Bone marrow (tissue), 2 donors: Measurements from ENCODE around the gene JUP.

Experiments used
- DNase-seq, 2 donors: peaks; one replicate each; lab custom pipeline; 2025; lab: John Stamatoyannopoulos, UW

The JUP gene

DNA sequence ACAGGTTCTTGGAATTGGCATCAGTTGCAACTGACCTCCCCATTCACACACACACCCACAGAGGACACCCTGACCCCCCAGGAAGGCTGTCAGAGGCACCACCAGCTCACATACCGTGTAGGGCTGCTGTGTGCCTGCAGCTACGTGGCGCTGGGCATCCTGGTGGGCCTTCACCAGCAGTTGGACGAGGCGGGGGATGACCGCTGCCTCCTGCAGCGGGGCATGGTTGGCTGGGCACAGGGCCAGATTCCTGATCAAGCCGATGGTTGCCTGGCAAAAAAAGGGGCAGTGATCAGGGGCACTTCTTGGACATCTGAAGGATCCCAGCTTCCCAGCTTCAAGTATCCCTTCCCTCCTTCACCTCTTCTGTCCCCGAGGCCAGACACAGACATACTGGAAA lies 27.9 kb downstream of the JUP start:
- DNase-seq: no peak

DNA sequence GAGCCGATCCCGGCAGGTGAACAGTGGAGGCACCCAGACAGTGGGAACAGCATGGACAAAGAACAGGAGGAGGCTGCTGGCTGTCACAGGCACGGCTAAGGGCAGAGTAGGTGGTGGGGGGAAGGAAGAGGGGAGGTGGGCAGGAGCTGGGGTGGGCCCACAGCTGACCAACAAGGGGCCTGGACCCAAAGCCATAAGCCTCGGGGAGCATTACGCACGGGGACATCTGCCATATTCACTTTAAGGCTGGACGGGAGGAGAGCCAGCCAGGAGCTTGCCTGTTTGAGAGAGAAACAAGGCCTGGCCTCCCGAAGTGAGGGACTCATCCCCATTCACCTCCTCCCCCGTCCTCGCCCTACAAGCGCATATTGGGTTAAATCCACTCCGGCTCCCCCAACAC lies 32.4 kb downstream of the JUP start:
- no peak for DNase-seq

DNA sequence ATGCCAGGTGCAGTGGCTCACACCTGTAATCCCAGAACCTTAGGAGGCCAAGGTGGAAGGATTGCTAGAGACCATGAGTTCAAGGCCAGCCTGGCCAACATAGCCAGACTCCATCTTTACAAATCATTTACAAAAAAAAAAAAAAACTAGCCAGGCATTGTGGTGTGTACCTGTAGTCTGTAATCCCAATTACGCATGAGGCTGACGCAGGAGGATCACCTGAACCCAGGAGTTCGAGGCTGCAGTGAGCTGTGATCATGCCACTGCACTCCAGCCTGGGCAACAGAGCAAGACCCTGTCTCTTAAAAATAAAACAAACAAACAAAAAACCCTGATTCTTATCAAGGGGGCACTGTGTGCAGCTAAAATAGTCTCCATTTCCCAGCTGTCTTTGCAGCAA lies 35.2 kb downstream of the JUP start:
- DNase-seq: no peak

DNA sequence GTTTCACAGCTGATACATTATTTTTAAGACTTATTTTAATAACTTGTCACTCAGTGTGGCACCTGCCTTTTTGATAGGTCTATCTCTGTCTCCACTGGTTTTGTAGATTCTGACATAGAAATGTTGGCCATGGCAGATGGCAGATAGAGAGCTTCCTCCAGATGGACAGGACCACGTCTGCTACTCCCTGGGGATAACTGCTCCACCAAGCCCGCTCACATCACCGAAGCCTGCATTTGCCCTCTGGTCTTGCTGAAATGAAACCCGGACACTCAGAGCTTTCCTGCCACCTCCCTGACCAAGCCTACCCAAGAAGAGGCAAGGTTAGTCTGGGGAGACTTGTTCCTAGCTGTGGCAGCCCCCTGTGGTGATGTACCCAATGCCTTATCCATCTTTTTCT lies 35.6 kb downstream of the JUP start:
- DNase-seq: no peak

DNA sequence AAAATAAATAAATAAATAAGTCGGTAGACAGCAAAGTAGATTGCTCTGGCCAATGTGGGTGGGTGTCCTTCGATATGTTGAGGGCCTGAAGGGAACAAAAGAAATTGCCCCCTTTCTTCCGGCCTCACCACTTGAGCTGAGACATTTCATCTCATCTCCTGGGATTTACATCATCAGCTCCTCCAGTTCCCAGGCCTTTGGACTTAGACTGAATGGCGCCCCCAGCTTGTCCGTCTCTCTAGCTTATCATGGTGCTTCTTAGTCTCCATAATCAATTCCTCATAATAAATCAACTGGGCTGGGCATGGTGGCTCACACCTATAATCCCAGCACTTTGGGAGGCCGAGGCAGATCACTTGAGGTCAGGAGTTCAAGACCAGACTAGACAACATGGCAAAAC lies 38.2 kb downstream of the JUP start:
- DNase-seq: no peak

DNA sequence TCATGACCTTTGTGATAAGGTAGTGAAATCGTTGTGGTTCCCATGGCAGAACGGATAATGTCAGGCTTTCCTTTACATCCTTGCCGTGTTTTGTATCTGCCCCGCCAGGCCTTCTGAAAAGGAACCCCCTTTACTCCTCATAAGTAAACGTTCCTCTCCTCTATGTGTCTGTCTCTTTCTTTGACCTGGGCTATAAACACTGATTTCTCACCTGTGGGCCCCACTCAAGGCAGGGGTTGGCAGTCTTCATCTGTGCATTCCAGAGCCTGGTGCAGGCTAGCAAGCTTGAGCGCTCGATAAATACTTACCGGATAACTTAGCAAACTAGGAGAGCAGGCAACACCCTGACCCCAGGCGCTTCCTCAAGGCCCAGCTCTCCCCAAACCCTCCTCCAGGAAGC lies 44.8 kb downstream of the JUP start:
- DNase-seq: no peak

DNA sequence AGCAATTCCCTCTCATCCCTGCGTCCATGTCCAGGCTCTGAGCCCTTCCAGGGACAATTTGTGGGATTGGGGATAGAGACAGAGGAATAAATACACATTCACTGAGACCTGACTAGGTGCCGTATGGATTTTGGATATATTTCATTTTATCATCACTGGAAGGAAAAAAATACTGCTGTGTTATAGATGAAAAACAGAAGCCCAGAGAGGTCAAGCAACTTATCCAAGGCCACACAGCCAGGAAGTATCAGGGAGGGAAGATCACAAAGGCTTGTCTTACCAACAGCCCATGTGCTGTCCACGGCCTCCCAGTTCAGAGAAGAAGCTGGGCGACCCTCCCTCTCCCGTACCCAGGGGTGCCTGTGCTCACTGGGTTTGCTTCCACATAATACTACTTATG lies 46.0 kb downstream of the JUP start:
- DNase-seq: no peak

DNA sequence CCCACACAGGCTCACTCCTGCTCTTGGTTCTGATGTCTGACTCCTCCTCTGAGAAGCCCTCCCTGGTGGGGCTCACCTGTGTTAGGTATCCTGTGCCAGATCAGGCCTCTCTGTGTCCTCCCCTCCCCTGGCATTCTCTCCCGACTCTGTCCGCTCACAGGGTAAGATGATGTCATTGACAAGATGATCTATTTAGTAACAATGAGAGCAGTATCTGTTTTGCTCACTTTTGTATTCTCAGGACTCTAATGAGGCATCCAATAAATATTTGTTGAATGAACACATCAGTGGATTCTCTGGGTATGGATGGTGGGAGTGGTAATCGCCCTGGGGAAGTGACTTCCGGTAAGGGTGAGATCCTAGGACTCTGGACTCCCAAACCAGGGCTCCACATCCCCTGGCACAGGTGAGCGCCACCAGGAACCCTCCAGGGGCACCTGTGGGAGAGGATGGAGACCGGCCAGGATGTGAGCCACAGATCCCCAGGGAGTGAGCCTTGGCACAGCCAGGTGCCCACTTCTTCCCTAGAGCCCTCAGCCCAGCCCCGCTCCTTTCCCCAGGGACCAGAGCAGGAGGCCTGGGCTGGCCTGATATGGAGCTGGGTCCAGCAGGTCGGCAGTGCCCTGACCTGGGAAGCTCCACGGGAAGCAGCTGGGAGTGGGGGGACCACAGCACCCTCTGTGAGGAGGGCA lies 46.7 kb downstream of the JUP start:
- no peak for DNase-seq

DNA sequence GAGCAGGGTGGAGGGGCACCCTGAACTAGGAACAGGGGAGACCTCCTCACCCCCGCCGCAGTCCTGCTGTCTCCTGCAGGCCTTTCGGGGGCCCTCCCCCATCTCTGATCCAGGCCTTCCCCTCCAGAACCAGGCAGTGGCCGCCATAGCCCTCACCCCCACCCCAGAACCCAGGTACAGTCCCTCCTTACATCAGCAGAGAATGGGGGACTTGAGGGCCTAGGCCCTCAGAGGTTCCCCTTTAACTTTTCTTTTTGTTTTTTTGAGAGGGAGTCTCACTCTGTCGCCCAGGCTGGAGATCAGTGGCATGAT lies 47.8 kb downstream of the JUP start:
- no peak for DNase-seq

DNA sequence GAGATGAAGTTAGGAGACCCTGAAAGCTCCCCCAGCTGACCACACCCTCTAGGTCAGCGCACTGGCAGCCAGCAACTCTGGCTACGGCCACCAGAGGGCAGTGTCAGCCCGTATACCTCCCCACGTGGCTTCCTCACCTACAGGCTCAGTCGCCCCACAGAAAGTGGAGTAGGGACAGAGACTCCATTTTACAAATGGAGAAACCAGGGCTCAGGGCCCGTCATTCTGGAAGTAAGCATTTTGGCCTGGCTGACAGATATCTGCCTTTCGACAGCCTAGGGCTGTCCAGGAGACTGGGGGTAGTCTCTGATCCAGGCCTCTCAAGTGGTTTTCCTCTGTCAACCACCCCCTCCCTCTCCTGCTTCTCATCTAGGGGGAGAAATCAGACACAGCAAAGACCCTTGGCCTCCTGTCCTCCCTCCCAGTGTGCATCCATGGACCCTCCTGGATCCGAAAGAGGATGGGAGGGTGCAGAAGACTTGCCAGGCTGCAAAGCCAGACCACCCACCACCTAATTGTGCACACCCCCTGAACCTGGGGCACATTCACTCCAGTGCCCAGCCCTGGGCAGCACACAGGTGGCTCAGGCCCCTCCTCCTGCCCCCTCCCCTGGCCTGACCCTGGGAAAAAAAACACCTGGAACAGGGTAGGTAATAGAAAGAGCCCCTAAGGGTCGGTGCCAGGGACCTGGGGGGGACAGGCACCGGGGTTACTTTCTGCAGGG lies 48.3 kb downstream of the JUP start:
- peak; percentile 57 to 73 for DNase-seq

DNA sequence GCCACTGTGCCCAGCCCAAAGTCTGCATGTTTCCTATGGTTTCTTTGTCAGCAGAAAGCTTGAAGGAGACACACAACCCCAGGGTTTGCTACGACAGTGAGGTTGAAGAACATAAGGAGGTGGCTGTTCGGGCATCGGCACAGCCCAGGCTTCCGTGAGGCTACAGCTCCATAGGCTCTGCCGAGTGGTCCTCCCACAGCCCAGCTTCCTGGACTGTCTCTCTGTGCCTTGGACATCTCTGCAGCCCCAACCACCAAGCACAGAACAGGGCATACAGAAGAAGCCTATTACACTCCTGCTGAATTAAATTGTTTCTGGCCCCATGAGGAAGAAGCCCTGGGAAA lies 48.9 kb downstream of the JUP start:
- DNase-seq: no peak

DNA sequence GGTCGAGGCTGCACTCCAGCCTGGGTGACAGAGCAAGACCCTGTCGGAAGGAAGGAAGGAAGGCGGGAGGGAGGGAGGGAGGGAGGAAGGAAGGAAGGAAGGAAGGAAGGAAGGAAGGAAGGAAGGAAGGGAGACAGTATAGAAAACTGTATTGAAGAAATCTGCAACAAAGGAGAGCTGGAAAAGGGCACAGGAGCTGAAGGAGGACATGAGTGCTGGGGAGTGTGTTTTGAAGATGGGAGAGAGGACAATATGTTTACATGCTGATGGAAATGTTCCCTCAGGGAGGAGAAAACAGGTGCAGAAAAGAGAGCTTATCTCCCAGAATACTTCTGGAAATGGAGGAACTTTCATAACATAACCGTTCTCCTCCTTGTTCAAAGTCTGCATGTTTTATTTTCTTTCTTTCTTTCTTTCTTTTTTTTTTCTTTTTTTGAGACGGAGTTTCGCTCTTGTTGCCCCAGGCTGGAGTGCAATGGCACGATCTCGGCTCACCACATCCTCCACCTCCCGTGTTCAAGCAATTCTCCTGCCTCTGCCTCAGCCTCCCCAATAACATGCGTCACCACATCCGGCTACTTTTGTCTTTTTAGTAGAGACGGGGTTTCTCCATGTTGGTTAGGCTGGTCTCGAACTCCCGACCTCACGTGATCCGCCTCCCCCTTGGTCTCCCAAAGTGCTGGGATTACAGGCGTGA lies 49.4 kb downstream of the JUP start:
- no peak for DNase-seq

DNA sequence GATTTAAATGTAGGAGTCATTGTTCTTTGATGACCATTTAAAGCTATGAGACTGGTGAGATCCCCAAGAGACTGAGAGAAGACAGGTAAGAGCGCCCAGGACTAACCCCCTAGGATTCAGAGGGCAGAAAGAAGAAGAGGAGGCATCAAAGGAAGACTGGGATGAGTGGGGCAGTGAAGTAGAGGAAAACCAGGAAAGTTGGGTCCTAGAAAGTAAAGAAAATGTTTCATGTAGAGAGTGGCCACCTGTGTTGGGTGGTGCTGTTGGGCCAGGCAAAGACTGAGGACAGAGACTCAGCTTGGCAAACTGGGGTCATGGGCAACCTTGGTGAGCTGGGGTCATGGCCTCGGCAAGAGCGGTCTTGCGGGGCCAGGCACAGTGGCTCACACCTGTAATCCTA lies 50.8 kb downstream of the JUP start:
- no peak for DNase-seq

DNA sequence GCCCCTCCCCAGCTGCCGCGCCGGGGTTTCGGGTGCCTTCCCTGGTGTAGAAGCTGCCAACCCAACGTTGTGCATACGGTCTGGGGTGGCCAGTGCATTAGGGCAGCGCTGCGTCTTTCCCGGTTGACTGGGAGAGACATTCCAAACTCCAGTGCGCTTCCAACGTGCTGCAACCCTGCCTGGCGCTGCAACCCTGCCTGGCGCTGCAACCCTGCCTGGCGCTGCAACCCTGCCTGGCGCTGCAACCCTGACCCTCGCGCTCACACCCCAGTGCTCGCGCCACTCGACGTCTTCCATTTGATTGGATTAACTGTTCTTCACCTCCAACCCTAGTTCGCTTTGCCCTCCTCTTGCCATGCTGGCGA lies 51.6 kb downstream of the JUP start:
- DNase-seq: no peak

DNA sequence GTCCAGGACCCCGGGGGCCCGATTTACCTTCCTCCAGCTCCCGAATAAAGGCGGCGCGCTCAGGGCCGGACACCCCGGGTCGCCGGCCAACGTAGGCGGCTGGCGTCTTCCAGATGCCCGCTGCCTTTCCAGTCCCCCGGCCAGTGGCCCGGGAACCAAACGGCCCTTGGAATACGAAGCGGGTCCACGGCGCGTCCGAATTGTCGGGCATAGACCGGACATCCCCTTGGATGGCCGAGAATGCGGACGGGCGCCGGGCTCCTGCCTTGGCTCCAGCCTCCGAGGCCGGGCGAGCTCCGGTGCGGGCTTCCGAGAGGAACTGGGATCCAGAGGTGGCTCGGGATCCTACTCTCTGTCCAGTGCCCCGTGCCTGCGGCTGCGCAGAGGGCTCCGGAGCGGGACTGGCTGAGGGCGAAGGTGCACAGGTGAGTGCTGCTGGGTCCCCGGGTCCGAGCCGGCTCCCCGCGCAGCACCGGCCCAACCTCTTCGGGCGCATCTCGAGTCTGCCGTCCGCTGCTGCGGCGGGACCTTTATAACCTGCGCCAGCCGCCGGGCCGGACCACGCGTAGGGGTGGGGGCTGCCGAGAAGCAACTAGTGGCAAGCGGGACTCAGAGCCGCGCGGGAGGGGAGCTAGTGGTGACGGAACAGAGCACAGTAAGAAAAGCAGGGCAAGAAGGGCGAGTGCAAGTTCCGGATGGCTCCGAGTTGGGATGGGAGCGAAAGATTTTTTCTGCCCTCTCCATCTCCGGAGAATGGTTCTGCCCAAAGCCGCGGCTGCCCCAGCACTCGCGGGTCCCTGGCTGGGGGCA lies 52.2 kb downstream of the JUP start, which contains the start of gene HAP1:
Gene HAP1 (minus strand): TSS at position 505 of the 810 bp plus-strand sequence. CDS start 9 bp downstream, at position 496.
- no peak for DNase-seq

DNA sequence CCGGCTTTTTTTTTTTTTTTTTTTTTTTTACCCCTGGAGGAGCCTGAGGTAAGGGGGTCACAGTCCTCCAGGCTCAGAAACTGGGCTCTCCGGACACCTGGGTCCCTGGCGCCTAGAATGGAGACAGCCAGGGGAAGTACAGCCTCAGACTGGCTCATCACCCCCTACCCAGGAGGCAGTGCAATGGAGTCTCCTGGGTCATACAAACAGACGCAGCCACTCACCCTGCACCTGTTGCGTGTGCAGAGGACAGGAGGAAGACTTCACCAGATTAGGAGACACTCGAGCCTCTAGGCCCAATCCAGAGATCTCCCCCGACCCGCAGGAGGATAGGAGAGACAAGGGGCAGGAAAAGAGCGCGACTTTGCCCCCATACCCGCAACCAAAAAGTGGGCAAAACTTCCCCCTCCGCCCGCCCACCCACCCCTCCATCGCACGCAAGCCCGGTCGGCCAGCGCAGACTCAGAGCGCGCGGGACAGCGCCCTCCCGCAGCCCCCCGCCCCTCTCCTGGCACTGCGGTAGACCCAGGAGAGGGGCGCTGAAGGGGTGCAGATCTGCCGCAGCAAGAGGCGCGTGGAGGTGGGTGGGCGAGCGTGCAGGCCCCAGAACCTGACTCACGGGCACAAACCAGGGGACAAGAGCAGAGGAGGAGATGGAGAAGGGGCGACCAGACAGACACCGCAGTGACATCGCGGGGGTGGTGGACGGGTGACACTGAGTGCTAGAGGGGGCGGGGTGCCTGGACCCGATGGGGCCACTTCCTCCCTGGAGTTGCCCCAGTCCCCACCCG lies 53.0 kb downstream of the JUP start:
- no peak for DNase-seq

DNA sequence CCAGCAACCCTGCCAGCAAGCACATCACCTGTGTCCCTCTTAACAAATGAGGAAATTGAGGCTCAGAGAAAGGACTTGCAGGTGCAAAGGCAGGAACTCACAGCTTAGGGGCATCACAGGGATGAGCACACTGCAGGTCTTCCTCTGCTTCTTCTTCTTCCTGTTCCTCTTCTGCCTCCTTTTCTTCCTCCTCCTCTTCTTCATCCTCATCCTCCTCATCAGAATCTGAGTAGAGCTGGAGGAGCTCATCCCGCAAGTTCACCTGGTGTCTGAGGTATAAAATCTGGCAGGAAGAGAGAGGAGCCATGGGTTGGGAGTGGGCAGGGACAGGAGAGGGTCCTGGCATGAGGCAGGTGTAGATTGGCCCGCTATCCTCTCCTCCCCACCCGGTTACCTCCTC lies 54.7 kb downstream of the JUP start:
- DNase-seq: no peak

DNA sequence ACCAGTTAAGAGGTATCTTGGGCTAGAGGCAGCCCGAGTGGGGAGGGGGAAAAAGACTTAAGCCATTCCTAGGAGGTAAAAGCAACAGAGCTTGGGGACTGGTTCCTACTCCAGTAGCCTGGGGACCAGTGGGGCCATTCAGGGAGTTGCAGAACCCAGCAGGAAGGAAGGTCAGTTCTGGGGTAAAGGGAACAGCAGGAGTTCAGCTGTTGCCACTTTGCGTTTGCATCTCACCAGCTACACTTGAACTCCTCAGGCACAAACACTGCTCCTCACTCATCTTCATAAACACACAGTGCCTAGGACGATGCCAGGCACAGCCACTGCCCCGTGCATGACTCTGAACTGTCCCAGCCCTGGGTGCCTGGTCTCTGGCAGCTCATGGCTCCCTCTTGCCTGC lies 56.0 kb downstream of the JUP start:
- DNase-seq: no peak

DNA sequence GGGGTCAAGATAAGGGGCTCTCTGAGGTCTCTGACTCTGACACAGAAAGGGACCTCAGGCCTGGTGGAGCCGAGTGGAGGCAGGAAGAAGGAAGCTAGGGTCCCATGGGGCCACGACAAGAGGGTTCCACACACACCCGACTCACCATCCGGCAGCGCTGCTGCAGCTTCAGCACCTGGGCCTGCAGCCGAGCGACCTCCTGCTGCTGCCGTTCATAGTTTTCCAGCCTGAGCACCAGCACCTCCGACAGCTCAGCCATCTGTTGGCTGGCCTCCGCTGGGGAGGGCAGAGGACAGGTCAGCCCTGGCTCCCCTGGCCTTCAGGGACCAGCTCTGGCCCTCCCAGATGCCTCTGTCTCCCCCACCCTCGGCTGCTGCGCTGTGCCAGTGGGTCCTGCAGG lies 58.5 kb downstream of the JUP start:
- no peak for DNase-seq

DNA sequence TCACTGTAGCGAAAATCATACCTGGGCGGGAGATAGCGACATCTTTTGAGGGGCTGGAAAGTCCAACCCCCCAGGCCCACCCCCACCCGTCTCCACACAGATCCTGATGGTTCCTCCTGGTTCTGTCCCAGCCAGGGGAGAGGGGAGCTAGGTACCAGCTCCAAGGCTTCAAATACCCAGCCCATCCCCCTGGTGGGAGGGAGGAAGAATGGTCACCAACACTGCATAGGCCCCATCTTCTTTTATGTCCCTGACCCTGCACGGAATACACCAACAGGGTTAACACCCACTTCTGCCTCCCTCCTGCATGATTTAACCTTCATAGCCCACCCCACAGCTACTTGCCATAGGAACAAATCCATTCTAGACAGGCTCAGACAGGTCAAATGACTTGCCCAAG lies 61.4 kb downstream of the JUP start:
- no peak for DNase-seq

DNA sequence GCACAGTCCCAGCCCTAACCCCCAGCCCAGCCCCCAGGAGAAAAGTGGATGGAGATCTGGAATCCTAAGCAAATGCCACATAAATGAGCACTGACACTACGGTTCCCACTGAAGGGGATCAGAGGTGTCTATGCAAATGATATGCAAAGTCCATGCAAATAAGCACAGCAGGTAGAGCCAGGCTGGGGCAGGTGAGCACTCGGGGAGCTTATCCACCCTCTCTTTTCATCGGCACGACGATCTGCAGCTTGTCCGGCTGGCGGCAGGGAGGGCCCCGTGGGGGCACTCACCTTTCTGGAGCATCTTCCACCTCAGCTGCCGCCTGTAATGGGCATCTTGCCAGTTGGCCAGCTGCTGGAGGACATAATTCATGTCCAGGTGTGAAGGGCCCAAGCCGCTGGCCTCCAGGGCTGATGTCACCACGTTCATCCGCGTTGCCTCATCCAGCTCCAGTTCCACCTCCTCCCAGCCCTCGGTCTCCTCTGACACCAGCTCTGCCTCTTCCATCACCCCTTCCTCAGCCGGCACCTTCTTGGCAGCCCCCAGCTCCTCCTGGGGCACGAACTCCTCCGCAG lies 61.9 kb downstream of the JUP start:
- DNase-seq: no peak
